A549 (cell line): Measurements from ENCODE around the gene KLHDC7B. TPM values are rescaled to one million over a fixed set of nuclear protein-coding genes. Genes with fewer than 3 reads are reported as not detected.

Experiments used
- BCL3 ChIP-seq: fragments of >200 bp; sonication (Bioruptor Twin); formaldehyde crosslinking; IDR thresholded peaks from 3 replicates; pipeline ENCODE4 v1.6.1; 2016
- BHLHE40 ChIP-seq: IDR thresholded peaks from 2 replicates; pipeline ENCODE4 v1.6.1; 2012; ENCODE audit warnings: low read depth, low read length, inconsistent platforms
- CEBPB ChIP-seq, 2 experiments: fragments of >200 bp in 1 of 2; sonication (Bioruptor Twin) in 1 of 2; formaldehyde crosslinking in 1 of 2; IDR thresholded peaks; 2 replicates each; pipeline ENCODE4 v1.6.1; 2012 to 2016
- CHD2 ChIP-seq: fragments of 150-350 bp; IDR thresholded peaks from 2 replicates; pipeline ENCODE4 v1.6.1; 2014; ENCODE audit warnings: low read length; ENCODE audit not compliant: partially characterized antibody
- CTCF ChIP-seq: fragments of >200 bp; sonication (Bioruptor Twin); formaldehyde crosslinking; IDR thresholded peaks from 3 replicates; pipeline ENCODE4 v1.5.1; 2016
- EHF ChIP-seq: fragments of 250-450 bp; sonication (Bioruptor Pico); IDR thresholded peaks from 2 replicates; pipeline ENCODE4 v1.5.0; 2020; ENCODE audit warnings: mild to moderate bottlenecking
- EHMT2 ChIP-seq: fragments of 200-600 bp; sonication (generic); IDR thresholded peaks from 2 replicates; pipeline ENCODE4 v1.6.1; 2016; ENCODE audit warnings: antibody characterized with exemption, low read depth, mild to moderate bottlenecking, moderate library complexity
- ELK1 ChIP-seq: fragments of 150-350 bp; IDR thresholded peaks from 2 replicates; pipeline ENCODE4 v1.6.1; 2014; ENCODE audit warnings: low read depth, mild to moderate bottlenecking, low read length
- EP300 ChIP-seq, 2 experiments: fragments of >200 bp; sonication (Bioruptor Twin); formaldehyde crosslinking; IDR thresholded peaks; 2 replicates in 1 of 2; 3 replicates in 1 of 2; pipeline ENCODE4 v1.6.1; 2016 to 2017
- ESRRA ChIP-seq: fragments of 150-350 bp; IDR thresholded peaks from 2 replicates; pipeline ENCODE4 v1.6.1; 2014; ENCODE audit warnings: mild to moderate bottlenecking, low read length, borderline replicate concordance
- FOXS1 ChIP-seq: fragments of 250-450 bp; sonication (Bioruptor Pico); IDR thresholded peaks from 2 replicates; pipeline ENCODE4 v1.5.0; 2020; ENCODE audit warnings: mild to moderate bottlenecking, moderate library complexity
- GATA3 ChIP-seq: IDR thresholded peaks from 2 replicates; pipeline ENCODE4 v1.6.1; 2012; ENCODE audit warnings: borderline replicate concordance
- HES2 ChIP-seq: fragments of >200 bp; sonication (Bioruptor Twin); formaldehyde crosslinking; IDR thresholded peaks from 2 replicates; pipeline ENCODE4 v1.6.1; 2016
- HEYL ChIP-seq: fragments of 250-450 bp; sonication (Bioruptor Pico); IDR thresholded peaks from 2 replicates; pipeline ENCODE4 v1.8.0; 2021; ENCODE audit warnings: mild to moderate bottlenecking, moderate library complexity
- HMGXB4 ChIP-seq: fragments of 250-450 bp; sonication (Bioruptor Pico); IDR thresholded peaks from 2 replicates; pipeline ENCODE4 v1.5.0; 2021; ENCODE audit warnings: mild to moderate bottlenecking, moderate library complexity, borderline replicate concordance
- HOXA7 ChIP-seq: fragments of 250-450 bp; sonication (Bioruptor Pico); IDR thresholded peaks from 2 replicates; pipeline ENCODE4 v1.5.0; 2020; ENCODE audit warnings: mild to moderate bottlenecking, moderate library complexity
- HOXB13 ChIP-seq: fragments of 250-450 bp; sonication (Bioruptor Pico); IDR thresholded peaks from 2 replicates; pipeline ENCODE4 v1.5.0; 2020; ENCODE audit warnings: low read depth, mild to moderate bottlenecking, moderate library complexity
- HOXB5 ChIP-seq: fragments of 250-450 bp; sonication (Bioruptor Pico); IDR thresholded peaks from 2 replicates; pipeline ENCODE4 v1.5.0; 2020; ENCODE audit warnings: mild to moderate bottlenecking, moderate library complexity
- JUN ChIP-seq, 2 experiments: fragments of >200 bp; sonication (Bioruptor Twin); formaldehyde crosslinking; IDR thresholded peaks; 2 replicates in 1 of 2; 3 replicates in 1 of 2; pipeline ENCODE4 v1.6.1; 2016 to 2017
- JUNB ChIP-seq: fragments of >200 bp; sonication (Bioruptor Twin); formaldehyde crosslinking; IDR thresholded peaks from 2 replicates; pipeline ENCODE4 v1.6.1; 2016
- KDM5A ChIP-seq: fragments of 200-600 bp; sonication (generic); IDR thresholded peaks from 2 replicates; pipeline ENCODE4 v1.6.1; 2016; ENCODE audit warnings: antibody characterized with exemption, mild to moderate bottlenecking
- MAZ ChIP-seq: fragments of 150-350 bp; IDR thresholded peaks from 2 replicates; pipeline ENCODE4 v1.6.1; 2014; ENCODE audit warnings: antibody characterized with exemption, low read depth, low read length, borderline replicate concordance
- NFE2L2 ChIP-seq: fragments of 150-350 bp; conservative IDR thresholded peaks from 2 replicates; pipeline ENCODE4 v1.6.1; 2014; ENCODE audit warnings: low read length
- NR3C1 ChIP-seq: fragments of >200 bp; sonication (Bioruptor Twin); formaldehyde crosslinking; IDR thresholded peaks from 3 replicates; pipeline ENCODE4 v1.6.1; 2017
- PBX3 ChIP-seq: IDR thresholded peaks from 2 replicates; pipeline ENCODE4 v1.6.1; 2012
- POLR2A ChIP-seq: IDR thresholded peaks from 2 replicates; pipeline ENCODE4 v1.6.1; 2012; ENCODE audit warnings: mild to moderate bottlenecking, low read length
- POLR2AphosphoS2 ChIP-seq: conservative IDR thresholded peaks from 2 replicates; pipeline ENCODE4 v1.6.1; 2012; ENCODE audit warnings: low read length, improper control_type of control experiment, inconsistent platforms
- RAD21 ChIP-seq, 2 experiments: fragments of >200 bp in 1 of 2; sonication (Bioruptor Twin) in 1 of 2; formaldehyde crosslinking in 1 of 2; IDR thresholded peaks in 1 of 2; conservative IDR thresholded peaks in 1 of 2; 2 replicates in 1 of 2; 3 replicates in 1 of 2; pipeline ENCODE4 v1.6.1; 2012 to 2018; ENCODE audit warnings: inconsistent platforms in 1 of 2
- RARB ChIP-seq: fragments of 250-450 bp; sonication (Bioruptor Pico); IDR thresholded peaks from 2 replicates; pipeline ENCODE4 v1.8.0; 2021; ENCODE audit warnings: mild to moderate bottlenecking, moderate library complexity
- RNF2 ChIP-seq: fragments of 200-600 bp; sonication (generic); IDR thresholded peaks from 2 replicates; pipeline ENCODE4 v1.6.1; 2016; ENCODE audit warnings: low read depth, mild to moderate bottlenecking, antibody characterized with exemption, moderate library complexity, borderline replicate concordance
- SMC3 ChIP-seq: fragments of >200 bp; sonication (Bioruptor Twin); formaldehyde crosslinking; IDR thresholded peaks from 3 replicates; pipeline ENCODE4 v1.6.1; 2018; ENCODE audit warnings: inconsistent platforms
- SREBF2 ChIP-seq: fragments of 450-650 bp; IDR thresholded peaks from 2 replicates; pipeline ENCODE4 v1.6.1; 2014; ENCODE audit warnings: mild to moderate bottlenecking, moderate library complexity
- ZFP36 ChIP-seq: fragments of 450-650 bp; IDR thresholded peaks from 2 replicates; pipeline ENCODE4 v1.6.1; 2014; ENCODE audit warnings: borderline replicate concordance; ENCODE audit not compliant: partially characterized antibody
- ZSCAN20 ChIP-seq: fragments of 250-450 bp; sonication (Bioruptor Pico); IDR thresholded peaks from 2 replicates; pipeline ENCODE4 v1.8.0; 2022; ENCODE audit warnings: mild to moderate bottlenecking, moderate library complexity
- polyA plus RNA-seq, 4 experiments: library from polyadenylated mRNA; depleted of rRNA in 3 of 4; stranded (reverse); fragments of >200 nt; fragmentation: RNase III in 1 of 4; extraction: RNeasy Plus Mini Kit Qiagen cat#74134 plus additional on column Dnase treatment in 1 of 4; gene quantifications; 2 replicates in 3 of 4; 3 replicates in 1 of 4; pipeline ENCODE4 v1.2.3, GENCODE V29; 2011 to 2017

KLHDC7B gene
- polyA plus RNA-seq, 2 of the 4 experiments (the other 2 are of a cell fraction) = 0.09 TPM; not detected in 1

- TF ChIP-seq BCL3 (no peak), HMGXB4 (CRISPR knock-in tag) (no peak), NFE2L2 (no peak), CHD2 (no peak), EHMT2 (no peak), ZSCAN20 (CRISPR knock-in tag) (no peak), NR3C1 (no peak), HOXB13 (no peak), SREBF2 (no peak), RNF2 (no peak), JUN (IDR thresholded peaks at IDR 0.05) (peak in 1 of 2 experiments; percentile 60; a peak in 2 of 5 replicates), POLR2AphosphoS2 (no peak), HEYL (CRISPR knock-in tag) (no peak), CEBPB (IDR thresholded peaks at IDR 0.05) (no peak), ZFP36 (no peak), HOXB5 (CRISPR knock-in tag) (peak; percentile 44; the same call in 1 of the 2 replicates), HOXA7 (no peak), HES2 (no peak), FOXS1 (CRISPR knock-in tag) (no peak), POLR2A (peak; percentile 61), ELK1 (no peak), CTCF (no peak), EP300 (IDR thresholded peaks at IDR 0.05) (no peak), KDM5A (peak; percentile 96), EHF (CRISPR knock-in tag) (no peak), PBX3 (0 out of 2 replicates have a peak, but pooled peaks have one; percentile 39), GATA3 (no peak), MAZ (no peak), RARB (CRISPR knock-in tag) (no peak), ESRRA (no peak), BHLHE40 (no peak), RAD21 (conservative IDR thresholded peaks at IDR 0.05 in 1 of 2, IDR thresholded peaks at IDR 0.05 in 1 of 2) (no peak), JUNB (no peak), SMC3 (no peak)
Measured at GRCh38 chr22:50507991-50508884, 37.5 kb upstream of the KLHDC7B start, which contains the start of gene NCAPH2 (continued).
